Omental fat pad (tissue), 4 donors: ENCODE results near the gene CLCN7. TPM values are rescaled to one million over a fixed set of nuclear protein-coding genes. Genes with fewer than 3 reads are reported as not detected.

Experiments used
- ATAC-seq: fragments of 150-250 bp; one replicate; pipeline ENCODE4 v1.9.1; 2016; ENCODE audit warnings: mild to moderate bottlenecking, moderate library complexity; ENCODE audit not compliant: low FRiP score
- DNase-seq: peaks from one replicate; pipeline ENCODE4 v3.0.0-alpha.2; 2019; ENCODE audit warnings: low spot score
- total RNA-seq, 4 donors: library from RNA; depleted of rRNA; stranded (reverse); fragments of >200 nt; gene quantifications; one replicate each; pipeline ENCODE4 v1.1.0, GENCODE V29; 2016
- TF ChIP-seq, protein P1 (sequence below), 3 donors: fragments of 450-650 bp; IDR thresholded peaks; one replicate each; pipeline ENCODE4 v1.5.1; 2016 to 2017; ENCODE audit warnings: antibody characterized with exemption in 3 of 3, mild to moderate bottlenecking in 3 of 3, moderate library complexity in 2 of 3

Gene CLCN7
- total RNA-seq, 4 donors from 2014 or later = 42.6 to 62.3 (median 52.2) TPM

DNA sequence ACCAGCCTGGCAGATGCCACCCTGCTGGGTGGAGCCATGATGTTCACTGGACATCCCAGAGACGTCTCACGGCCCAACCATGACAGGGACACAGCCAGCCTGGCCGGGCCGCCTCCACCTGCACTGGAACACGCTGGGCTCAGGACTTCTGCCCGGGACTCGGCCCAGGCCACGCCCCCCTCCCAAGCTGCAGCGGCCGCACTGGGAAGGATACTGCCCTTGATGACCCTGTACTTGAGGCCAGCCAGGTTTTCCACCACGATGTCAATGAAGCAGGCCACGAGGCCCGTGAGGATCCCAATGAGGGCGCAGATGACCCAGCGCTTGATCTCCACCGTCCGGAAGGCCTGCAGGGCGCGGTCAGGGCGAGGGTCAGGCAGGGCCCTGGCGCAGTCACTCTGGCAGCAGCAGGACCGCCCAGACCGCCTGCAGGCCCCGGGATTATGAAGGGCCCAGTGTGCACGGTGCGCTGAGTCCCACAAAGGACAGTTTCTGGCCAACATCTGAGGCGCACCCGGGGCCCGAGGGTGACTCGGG, 14.2 kb downstream of the CLCN7 start:
- TF ChIP-seq, protein P1, sequence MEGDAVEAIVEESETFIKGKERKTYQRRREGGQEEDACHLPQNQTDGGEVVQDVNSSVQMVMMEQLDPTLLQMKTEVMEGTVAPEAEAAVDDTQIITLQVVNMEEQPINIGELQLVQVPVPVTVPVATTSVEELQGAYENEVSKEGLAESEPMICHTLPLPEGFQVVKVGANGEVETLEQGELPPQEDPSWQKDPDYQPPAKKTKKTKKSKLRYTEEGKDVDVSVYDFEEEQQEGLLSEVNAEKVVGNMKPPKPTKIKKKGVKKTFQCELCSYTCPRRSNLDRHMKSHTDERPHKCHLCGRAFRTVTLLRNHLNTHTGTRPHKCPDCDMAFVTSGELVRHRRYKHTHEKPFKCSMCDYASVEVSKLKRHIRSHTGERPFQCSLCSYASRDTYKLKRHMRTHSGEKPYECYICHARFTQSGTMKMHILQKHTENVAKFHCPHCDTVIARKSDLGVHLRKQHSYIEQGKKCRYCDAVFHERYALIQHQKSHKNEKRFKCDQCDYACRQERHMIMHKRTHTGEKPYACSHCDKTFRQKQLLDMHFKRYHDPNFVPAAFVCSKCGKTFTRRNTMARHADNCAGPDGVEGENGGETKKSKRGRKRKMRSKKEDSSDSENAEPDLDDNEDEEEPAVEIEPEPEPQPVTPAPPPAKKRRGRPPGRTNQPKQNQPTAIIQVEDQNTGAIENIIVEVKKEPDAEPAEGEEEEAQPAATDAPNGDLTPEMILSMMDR (IDR thresholded peaks at IDR 0.05) = no peak
- no peak for ATAC-seq
- DNase-seq = no peak

DNA sequence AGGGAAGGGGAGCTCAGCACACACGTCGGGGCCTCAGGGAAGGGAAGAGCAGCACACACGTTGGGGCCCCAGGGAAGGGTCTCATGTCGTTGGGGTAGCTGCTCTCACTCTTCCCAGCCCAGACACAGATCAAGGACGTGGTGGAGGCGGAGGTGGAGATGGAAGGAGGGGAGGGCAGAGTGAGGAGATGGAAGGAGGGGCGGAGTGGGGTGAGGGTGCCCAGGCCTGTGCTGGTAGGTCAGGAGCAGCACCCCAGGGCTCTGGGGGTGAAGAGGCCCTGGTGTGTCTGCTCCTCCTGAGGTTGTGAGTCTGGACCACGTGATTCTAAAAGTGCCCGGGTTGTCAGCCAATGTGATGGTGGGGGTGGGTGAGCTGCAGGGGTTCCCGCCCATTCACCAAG, 14.9 kb downstream of the CLCN7 start:
- no peak for ATAC-seq
- no peak for DNase-seq
- TF ChIP-seq, protein P1 (IDR thresholded peaks at IDR 0.05) = no peak

DNA sequence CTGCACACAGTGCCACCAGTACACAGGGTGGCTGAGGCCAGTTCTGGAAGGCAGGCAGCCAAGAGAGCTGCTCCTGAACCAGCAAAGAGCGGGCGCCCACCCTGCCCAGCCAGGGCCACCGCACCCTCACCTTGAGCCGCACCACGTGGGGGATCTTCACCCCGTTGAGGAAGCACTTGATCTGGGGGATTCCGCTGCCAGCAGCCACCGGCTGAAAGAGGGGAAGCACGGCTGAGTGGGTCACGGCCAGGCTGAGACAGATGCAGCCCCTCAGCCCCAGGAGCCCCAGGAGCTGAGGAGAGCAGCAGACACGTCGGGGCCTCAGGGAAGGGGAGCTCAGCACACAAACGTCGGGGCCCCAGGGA, 15.9 kb downstream of the CLCN7 start:
- TF ChIP-seq, protein P1 (IDR thresholded peaks at IDR 0.05) = no peak
- ATAC-seq (no peak), DNase-seq (no peak)

DNA sequence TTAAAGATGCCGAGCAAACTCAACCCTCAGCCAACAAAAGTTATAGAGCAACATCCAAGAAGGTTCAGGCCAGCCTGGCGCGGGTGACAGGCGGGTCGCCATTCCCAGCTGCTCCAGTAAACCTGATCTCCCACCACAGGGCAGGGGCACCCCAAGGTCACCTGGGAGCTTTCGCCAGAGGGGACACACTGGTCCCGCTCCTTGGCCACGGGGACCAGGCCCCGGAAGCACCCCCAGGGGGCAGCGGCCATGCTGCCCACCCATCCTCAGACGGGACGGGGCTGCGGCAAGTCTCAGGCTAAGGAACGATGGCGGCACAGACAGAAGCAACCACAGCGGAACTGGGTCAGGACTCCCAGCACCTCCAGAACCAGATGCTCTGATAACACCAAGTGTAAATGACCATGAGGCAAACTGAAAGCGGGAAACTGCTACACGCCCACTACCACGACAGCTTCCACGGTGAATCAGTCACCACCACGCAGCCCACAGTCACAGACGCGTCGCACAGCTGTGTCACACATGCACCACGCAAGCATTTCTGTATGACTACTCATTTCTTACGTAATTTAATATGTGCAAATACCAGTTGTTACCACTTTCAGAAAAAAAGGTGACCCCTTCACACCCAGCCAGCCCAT, 16.4 kb downstream of the CLCN7 start:
- no peak for DNase-seq

DNA sequence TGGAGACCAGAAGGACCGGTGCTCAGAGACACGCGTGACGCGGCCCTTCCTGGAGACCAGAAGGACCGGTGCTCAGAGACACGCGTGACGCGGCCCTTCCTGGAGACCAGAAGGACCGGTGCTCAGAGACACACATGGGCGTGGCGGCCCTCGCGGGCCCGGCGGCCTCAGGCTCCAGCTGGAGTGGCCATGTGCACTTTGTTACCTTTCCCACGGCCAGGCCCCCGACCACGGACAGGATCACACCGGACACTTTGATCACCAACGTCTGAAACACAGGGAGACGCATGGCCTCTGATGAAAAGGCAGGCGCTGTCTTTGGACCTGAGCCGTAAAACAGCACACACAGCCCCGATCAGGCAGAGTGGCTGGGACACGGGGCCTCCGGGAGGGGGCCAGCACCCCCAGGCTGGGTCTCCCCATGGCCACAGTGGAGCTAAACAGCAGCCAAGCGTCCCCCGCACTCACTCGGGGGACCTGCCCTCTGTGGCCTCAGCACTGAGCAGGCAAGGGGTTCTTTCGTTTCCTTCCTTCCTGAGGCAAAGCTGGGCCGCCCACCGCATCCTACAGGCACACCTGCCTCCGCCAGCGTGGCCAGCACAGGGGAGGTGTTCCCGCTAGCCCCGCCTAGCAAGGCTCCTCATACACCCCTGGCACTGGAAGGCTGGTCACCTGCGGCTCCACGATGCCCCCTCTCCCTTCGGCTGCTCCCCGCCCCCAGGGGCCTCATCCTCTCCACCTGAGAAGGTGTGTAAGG, 17.2 kb downstream of the CLCN7 start:
- TF ChIP-seq, protein P1 (IDR thresholded peaks at IDR 0.05) = no peak
- DNase-seq (no peak), ATAC-seq (no peak)

More for the DNA sequence above, 16.4 kb downstream of the CLCN7 start:
- no peak for ATAC-seq
- TF ChIP-seq, protein P1 (IDR thresholded peaks at IDR 0.05) = no peak

DNA sequence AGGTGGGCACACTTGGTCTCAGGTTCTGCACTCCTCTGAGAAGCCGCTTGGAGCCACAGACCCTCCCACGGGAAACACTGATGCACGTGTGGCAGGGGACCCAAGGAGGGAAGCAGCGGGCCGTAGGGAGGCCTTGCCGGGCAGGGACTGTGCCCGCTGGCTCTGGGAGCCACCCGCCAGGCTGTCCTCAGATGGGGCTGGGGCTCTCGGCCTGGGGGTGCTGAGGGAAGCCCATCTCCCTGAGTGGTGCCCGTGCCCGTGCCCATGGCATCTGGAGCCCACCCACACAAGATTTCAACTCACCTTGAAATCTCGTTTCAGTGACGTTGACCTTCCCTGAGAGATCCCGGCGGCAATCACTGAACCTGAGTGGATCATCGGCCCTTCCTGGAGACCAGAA, 17.9 kb downstream of the CLCN7 start:
- TF ChIP-seq, protein P1 (IDR thresholded peaks at IDR 0.05) = no peak
- DNase-seq (no peak), ATAC-seq (no peak)
